Measurements from ENCODE around the gene FAM83C. TPM values are rescaled to one million over a fixed set of nuclear protein-coding genes. Genes with fewer than 3 reads are reported as not detected.

The FAM83C gene
- total and polyA plus RNA-seq, 9 of the 15 experiments (the other 6 are each of a cell fraction or from before 2014, with no cell fraction given), result not detected

GRCh38 chr20:35269055-35269781 is 23.0 kb downstream of the FAM83C start:
- POLR2A ChIA-PET, result interaction anchor here (0.6 to 1.5 kb wide), 4 partner anchors 10 to 124 kb away, joined by 3 to 5 read pairs (median 4); partner anchors contain the start of gene EIF6
- in situ Hi-C loops (cut with MboI), result loop anchor here (5.0 kb wide), 1 partner anchor 127 kb away; no protein-coding TSS in a partner anchor
- no peak for TF ChIP-seq CEBPB (tag; IDR thresholded peaks at IDR 0.05)
- no peak for TF ChIP-seq NRF1 (conservative IDR thresholded peaks at IDR 0.05 in 1 of 2, IDR thresholded peaks at IDR 0.05 in 1 of 2)
- TF ChIP-seq REST (IDR thresholded peaks at IDR 0.05; ENCODE audit: borderline replicate concordance), result peak; percentile 70; the same call in 1 of the 2 replicates
- no peak for TF ChIP-seq REST (CRISPR knock-in tag; IDR thresholded peaks at IDR 0.05; ENCODE audit: low read depth)
- TF ChIP-seq RERE (CRISPR knock-in tag; IDR thresholded peaks at IDR 0.05; ENCODE audit: borderline replicate concordance), result no peak
- no peak for TF ChIP-seq SMARCE1 (IDR thresholded peaks at IDR 0.05)

More at GRCh38 chr20:35269055-35269781, 23.0 kb downstream of the FAM83C start:
- H3K4me1 ChIP-seq (replicated peaks in 1 of 2; ENCODE audit: control insufficient read depth in 2 of 2, insufficient read depth in 2 of 2, low read length in 2 of 2), result peaks cover 8 to 33% of the 10 kb centered on the region in 2 experiments; a peak in 4 of 5 replicates
- intact Hi-C loops (cut with micrococcal nuclease), result loop anchor here (1.0 to 10.0 kb wide), 4 partner anchors 61 to 434 kb away; partner anchors contain the start of genes ACSS2 and GGT7
- WGBS (ENCODE audit: insufficient coverage, low coverage, missing lambda C conversion rate), result 15% methylated on average over 13 of the region's 14 CpGs
- H3K79me2 ChIP-seq (ENCODE audit: control insufficient read depth, insufficient read depth, low read length), result no peaks in the 10 kb centered on the region
- no peaks in the 10 kb centered on the region for H3K27me3 ChIP-seq (ENCODE audit: control insufficient read depth in 2 of 2, insufficient read depth in 2 of 2, low read length in 2 of 2)
- H3K9me3 ChIP-seq (replicated peaks; ENCODE audit: control insufficient read depth, insufficient read depth, low read depth, low read length), result no peaks in the 10 kb centered on the region
- peak; percentile 84 for FAIRE-seq
- H3K4me2 ChIP-seq (ENCODE audit: insufficient read depth, low read length), result no peak overlapping the region
- no peaks in the 10 kb centered on the region for H3K9me1 ChIP-seq (ENCODE audit: control insufficient read depth, insufficient read depth, low read length)
- no peak overlapping the region for H3K4me3 ChIP-seq
- no peaks in the 10 kb centered on the region for H4K20me1 ChIP-seq (replicated peaks; ENCODE audit: control insufficient read depth, insufficient read depth, low read length)
- H3K9ac ChIP-seq (ENCODE audit: insufficient read depth in 1 of 2, low read depth in 2 of 2, low read length in 2 of 2), result no peak overlapping the region
- no peaks in the 10 kb centered on the region for H3K36me3 ChIP-seq (ENCODE audit: control insufficient read depth, insufficient read depth, low read length)
- H2AFZ ChIP-seq (ENCODE audit: low read depth, low read length), result no peak overlapping the region
- H3K27ac ChIP-seq (ENCODE audit: extremely low read depth, low read depth, low read length), result no peak overlapping the region
- no TSS peak for BruUV-seq (replicated peaks)
- ATAC-seq, result peak; percentile 86
- CTCF ChIA-PET (ENCODE audit: low intra/inter-chr PET ratio), result interaction anchor here (5.3 kb wide), 1 partner anchor 124 kb away, joined by 28 read pairs; the partner anchor contains the start of gene EDEM2
- DNase-seq (ENCODE audit: extremely low read depth in 1 of 4, low spot score in 3 of 4), result peak; percentile 80 to 83 (median 82)
